ENCODE measurements around the gene LIMA1. TPM values are rescaled to one million over a fixed set of nuclear protein-coding genes. Genes with fewer than 3 reads are reported as not detected.

Gene LIMA1
- total RNA-seq, 2 experiments from 2014 or later: 6.2 to 20.4 TPM

DNA sequence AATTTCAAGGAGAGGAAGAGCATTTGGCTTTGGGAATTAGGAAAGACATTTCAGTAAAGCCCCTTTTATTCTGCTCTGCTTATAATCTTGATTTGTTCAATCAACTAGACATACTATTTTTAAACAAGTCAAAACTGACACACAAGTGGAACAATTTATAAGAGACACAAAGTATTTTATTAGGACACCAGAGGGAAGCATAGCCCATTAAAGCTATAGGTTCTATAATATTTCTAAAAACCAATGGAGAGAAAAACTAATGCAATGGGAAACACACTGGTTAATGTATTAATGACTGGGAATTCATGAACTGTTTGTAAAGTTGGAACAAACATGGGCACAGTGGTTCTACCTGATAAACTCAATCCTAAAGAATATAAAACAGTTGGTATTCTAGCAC lies 100.9 kb downstream of the LIMA1 start:
- H3K27ac ChIP-seq (ENCODE audit: low read depth, low read length, poor library complexity, severe bottlenecking): no peak overlapping the region
- BruUV-seq (replicated peaks): no TSS peak
- no peak for TF ChIP-seq EZH2phosphoT487 (IDR thresholded peaks at IDR 0.05; ENCODE audit: borderline replicate concordance, low read depth, low read length)
- TF ChIP-seq, protein P1, sequence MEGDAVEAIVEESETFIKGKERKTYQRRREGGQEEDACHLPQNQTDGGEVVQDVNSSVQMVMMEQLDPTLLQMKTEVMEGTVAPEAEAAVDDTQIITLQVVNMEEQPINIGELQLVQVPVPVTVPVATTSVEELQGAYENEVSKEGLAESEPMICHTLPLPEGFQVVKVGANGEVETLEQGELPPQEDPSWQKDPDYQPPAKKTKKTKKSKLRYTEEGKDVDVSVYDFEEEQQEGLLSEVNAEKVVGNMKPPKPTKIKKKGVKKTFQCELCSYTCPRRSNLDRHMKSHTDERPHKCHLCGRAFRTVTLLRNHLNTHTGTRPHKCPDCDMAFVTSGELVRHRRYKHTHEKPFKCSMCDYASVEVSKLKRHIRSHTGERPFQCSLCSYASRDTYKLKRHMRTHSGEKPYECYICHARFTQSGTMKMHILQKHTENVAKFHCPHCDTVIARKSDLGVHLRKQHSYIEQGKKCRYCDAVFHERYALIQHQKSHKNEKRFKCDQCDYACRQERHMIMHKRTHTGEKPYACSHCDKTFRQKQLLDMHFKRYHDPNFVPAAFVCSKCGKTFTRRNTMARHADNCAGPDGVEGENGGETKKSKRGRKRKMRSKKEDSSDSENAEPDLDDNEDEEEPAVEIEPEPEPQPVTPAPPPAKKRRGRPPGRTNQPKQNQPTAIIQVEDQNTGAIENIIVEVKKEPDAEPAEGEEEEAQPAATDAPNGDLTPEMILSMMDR (conservative IDR thresholded peaks at IDR 0.05; ENCODE audit: low read length): peak; percentile 49
- H3K4me1 ChIP-seq (ENCODE audit: insufficient read depth, low read length, poor library complexity, severe bottlenecking): peaks cover 4% of the 10 kb centered on the region
- DNase-seq (ENCODE audit: low spot score): no peak
- no peaks in the 10 kb centered on the region for H3K79me2 ChIP-seq (ENCODE audit: insufficient read depth, low read depth, low read length)
- no peaks in the 10 kb centered on the region for H3K9me3 ChIP-seq (ENCODE audit: low read length)
- no peak overlapping the region for H2AFZ ChIP-seq (ENCODE audit: low read length)
- intact Hi-C loops (cut with micrococcal nuclease; ENCODE audit: unreplicated experiment): loop anchor here (1.0 kb wide), 1 partner anchor 132 kb away; no protein-coding TSS in a partner anchor
- no peak overlapping the region for H3K4me2 ChIP-seq (ENCODE audit: low read length)
- no peaks in the 10 kb centered on the region for H3K9me2 ChIP-seq (ENCODE audit: insufficient read depth, low read length)
- POLR2A ChIA-PET: interaction anchor here (0.7 to 0.8 kb wide), 2 partner anchors 16 to 66 kb away, joined by 3 to 4 read pairs; partner anchors contain the start of gene CERS5
- peaks cover 30% of the 10 kb centered on the region for H3K36me3 ChIP-seq (ENCODE audit: insufficient read depth, low read length)
- no peak overlapping the region for H3K4me3 ChIP-seq (ENCODE audit: low read depth, low read length, poor library complexity, severe bottlenecking)
- H4K20me1 ChIP-seq (ENCODE audit: insufficient read depth, low read length): no peaks in the 10 kb centered on the region
- CTCF ChIA-PET (ENCODE audit: unreplicated experiment): no interaction called here

DNA sequence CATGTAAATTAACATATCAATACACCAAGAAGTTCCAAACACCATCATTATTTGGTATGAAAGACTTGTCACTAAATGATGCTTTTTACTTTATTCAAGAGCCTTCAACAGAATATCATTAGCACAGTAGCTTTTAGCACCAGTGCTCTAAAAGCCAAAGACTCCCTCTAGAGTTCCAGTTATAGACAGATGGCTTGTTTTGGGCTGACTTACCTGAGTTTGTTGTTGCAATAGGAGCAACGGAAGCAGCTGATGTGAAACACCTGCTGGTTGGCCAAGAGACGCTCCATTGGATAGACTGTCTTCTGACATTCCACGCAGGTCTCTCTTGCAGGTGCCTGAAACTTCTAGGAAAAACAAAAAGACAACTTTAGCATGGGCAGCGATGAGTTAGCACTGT lies 101.6 kb downstream of the LIMA1 start:
- POLR2A ChIA-PET: interaction anchor here (0.7 kb wide), 4 partner anchors 40 to 294 kb away, joined by 3 to 7 read pairs (median 4); no protein-coding TSS in a partner anchor
- no TSS peak for BruUV-seq (replicated peaks)
- no peak overlapping the region for H3K4me3 ChIP-seq (ENCODE audit: low read depth, low read length, poor library complexity, severe bottlenecking)

GRCh38 chr12:50175716-50176026 lies 107.6 kb downstream of the LIMA1 start:
- Histone ChIP-seq H3K27ac (ENCODE audit: low read depth, low read length, poor library complexity, severe bottlenecking) (no peak overlapping the region), H3K4me3 (ENCODE audit: low read depth, low read length, poor library complexity, severe bottlenecking) (no peak overlapping the region), H3K4me2 (ENCODE audit: low read length) (no peak overlapping the region), H3K9me2 (ENCODE audit: insufficient read depth, low read length) (no peaks in the 10 kb centered on the region), H3K4me1 (ENCODE audit: insufficient read depth, low read length, poor library complexity, severe bottlenecking) (no peaks in the 10 kb centered on the region), H2AFZ (ENCODE audit: low read length) (no peak overlapping the region), H3K36me3 (ENCODE audit: insufficient read depth, low read length) (peaks cover 30% of the 10 kb centered on the region), H4K20me1 (ENCODE audit: insufficient read depth, low read length) (no peaks in the 10 kb centered on the region), H3K79me2 (ENCODE audit: insufficient read depth, low read depth, low read length) (no peaks in the 10 kb centered on the region), H3K9me3 (ENCODE audit: low read length) (no peaks in the 10 kb centered on the region)
- CTCF ChIA-PET (ENCODE audit: unreplicated experiment): no interaction called here
- no TSS peak for BruUV-seq (replicated peaks)
- no peak for DNase-seq (ENCODE audit: low spot score)
- POLR2A ChIA-PET: interaction anchor here (0.6 kb wide), 2 partner anchors 14 to 226 kb away, joined by 3 read pairs; no protein-coding TSS in a partner anchor
- TF ChIP-seq EZH2phosphoT487 (IDR thresholded peaks at IDR 0.05; ENCODE audit: borderline replicate concordance, low read depth, low read length): no peak
- TF ChIP-seq, protein P1 (conservative IDR thresholded peaks at IDR 0.05; ENCODE audit: low read length): peak; percentile 50; the same call in 1 of the 2 replicates
- intact Hi-C loops (cut with micrococcal nuclease; ENCODE audit: unreplicated experiment): loop anchor here (1.0 to 2.0 kb wide), 4 partner anchors 43 to 139 kb away; no protein-coding TSS in a partner anchor

More for the DNA sequence above, 101.6 kb downstream of the LIMA1 start:
- H3K9me3 ChIP-seq (ENCODE audit: low read length): no peaks in the 10 kb centered on the region
- peaks cover 37% of the 10 kb centered on the region for H3K36me3 ChIP-seq (ENCODE audit: insufficient read depth, low read length)
- H3K9me2 ChIP-seq (ENCODE audit: insufficient read depth, low read length): no peaks in the 10 kb centered on the region
- intact Hi-C loops (cut with micrococcal nuclease; ENCODE audit: unreplicated experiment): loop anchor here (1.0 kb wide), 1 partner anchor 133 kb away; no protein-coding TSS in a partner anchor
- DNase-seq (ENCODE audit: low spot score): no peak
- peaks cover 4% of the 10 kb centered on the region for H3K4me1 ChIP-seq (ENCODE audit: insufficient read depth, low read length, poor library complexity, severe bottlenecking)
- no peak overlapping the region for H2AFZ ChIP-seq (ENCODE audit: low read length)
- no peaks in the 10 kb centered on the region for H4K20me1 ChIP-seq (ENCODE audit: insufficient read depth, low read length)
- CTCF ChIA-PET (ENCODE audit: unreplicated experiment): no interaction called here
- H3K27ac ChIP-seq (ENCODE audit: low read depth, low read length, poor library complexity, severe bottlenecking): no peak overlapping the region
- H3K4me2 ChIP-seq (ENCODE audit: low read length): no peak overlapping the region
- H3K79me2 ChIP-seq (ENCODE audit: insufficient read depth, low read depth, low read length): no peaks in the 10 kb centered on the region
- TF ChIP-seq, protein P1 (conservative IDR thresholded peaks at IDR 0.05; ENCODE audit: low read length): no peak
- no peak for TF ChIP-seq EZH2phosphoT487 (IDR thresholded peaks at IDR 0.05; ENCODE audit: borderline replicate concordance, low read depth, low read length)
